AG04450 (cell line): ENCODE results near the gene ASCL1. TPM values are rescaled to one million over a fixed set of nuclear protein-coding genes. Genes with fewer than 3 reads are reported as not detected.

Experiments
- CTCF ChIA-PET: fragments of 300-600, 350-600 bp; formaldehyde crosslinking; extraction: SDS; loops from one replicate; lab custom pipeline; 2022; ENCODE audit warnings: antibody characterized with exemption, inconsistent platforms; lab: Charles Lee
- POLR2A ChIA-PET: fragments of 350-600 bp; formaldehyde crosslinking; extraction: SDS; loops from one replicate; lab custom pipeline; 2021; ENCODE audit warnings: antibody characterized with exemption, inconsistent platforms; lab: Yijun Ruan, JAX
- DNase-seq: peaks from one replicate; pipeline ENCODE4 v3.0.0-alpha.2; 2011; ENCODE audit warnings: low read depth, low spot score
- H3K27ac ChIP-seq: one replicate; pipeline ENCODE4 v1.5.1; 2012; ENCODE audit warnings: low read depth, low read length, control low read depth
- H3K27me3 ChIP-seq: one replicate; pipeline ENCODE4 v1.6.0; 2012; ENCODE audit warnings: low read length; ENCODE audit not compliant: control insufficient read depth, insufficient read depth
- H3K4me3 ChIP-seq: 2 replicates; pipeline ENCODE4 v1.5.1; 2011; ENCODE audit warnings: mild to moderate bottlenecking, low read depth, low read length, control low read depth
- H3K9me3 ChIP-seq: 2 replicates; pipeline ENCODE4 v1.5.1; 2012; ENCODE audit warnings: low read length; ENCODE audit not compliant: control insufficient read depth, insufficient read depth
- polyA plus RNA-seq: library from polyadenylated mRNA; depleted of rRNA; stranded (reverse); fragments of >200 nt; gene quantifications from 2 replicates; pipeline ENCODE4 v1.2.3, GENCODE V29; 2011
- TF ChIP-seq, protein P1 (sequence below): IDR thresholded peaks from 2 replicates; pipeline ENCODE4 v1.5.1; 2011; ENCODE audit warnings: low read depth, low read length, control low read depth, inconsistent platforms

The ASCL1 gene
- polyA plus RNA-seq, 1 experiment, result not detected

DNA sequence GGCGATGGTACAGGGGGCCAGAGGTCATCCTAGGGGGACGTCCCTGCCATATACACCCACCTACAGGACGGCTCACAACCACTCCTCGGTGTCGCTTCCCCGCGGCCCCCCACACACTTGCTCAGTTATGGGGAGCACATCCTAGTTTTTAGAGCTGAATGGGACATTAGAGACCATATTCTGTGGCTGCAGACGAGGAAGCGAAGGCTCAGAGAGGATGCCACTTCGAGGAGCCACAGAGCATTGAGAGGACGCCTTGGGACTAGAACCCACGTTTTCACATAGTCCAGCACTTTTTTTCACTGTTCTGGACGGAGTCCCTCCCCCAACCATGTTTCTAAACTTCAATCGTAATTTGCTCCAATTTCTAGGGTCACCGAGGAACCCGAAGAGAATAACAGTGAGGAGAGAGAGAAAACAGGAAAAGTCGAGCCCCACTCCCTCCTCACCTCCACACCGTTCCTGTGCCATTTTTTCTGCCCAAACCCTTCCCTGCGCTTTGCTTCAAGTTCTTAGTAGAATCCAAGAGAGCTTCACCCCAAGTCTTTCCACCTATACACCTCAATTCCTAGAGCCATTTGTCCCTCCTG is 641 bp upstream of the ASCL1 start:
- TF ChIP-seq, protein P1, sequence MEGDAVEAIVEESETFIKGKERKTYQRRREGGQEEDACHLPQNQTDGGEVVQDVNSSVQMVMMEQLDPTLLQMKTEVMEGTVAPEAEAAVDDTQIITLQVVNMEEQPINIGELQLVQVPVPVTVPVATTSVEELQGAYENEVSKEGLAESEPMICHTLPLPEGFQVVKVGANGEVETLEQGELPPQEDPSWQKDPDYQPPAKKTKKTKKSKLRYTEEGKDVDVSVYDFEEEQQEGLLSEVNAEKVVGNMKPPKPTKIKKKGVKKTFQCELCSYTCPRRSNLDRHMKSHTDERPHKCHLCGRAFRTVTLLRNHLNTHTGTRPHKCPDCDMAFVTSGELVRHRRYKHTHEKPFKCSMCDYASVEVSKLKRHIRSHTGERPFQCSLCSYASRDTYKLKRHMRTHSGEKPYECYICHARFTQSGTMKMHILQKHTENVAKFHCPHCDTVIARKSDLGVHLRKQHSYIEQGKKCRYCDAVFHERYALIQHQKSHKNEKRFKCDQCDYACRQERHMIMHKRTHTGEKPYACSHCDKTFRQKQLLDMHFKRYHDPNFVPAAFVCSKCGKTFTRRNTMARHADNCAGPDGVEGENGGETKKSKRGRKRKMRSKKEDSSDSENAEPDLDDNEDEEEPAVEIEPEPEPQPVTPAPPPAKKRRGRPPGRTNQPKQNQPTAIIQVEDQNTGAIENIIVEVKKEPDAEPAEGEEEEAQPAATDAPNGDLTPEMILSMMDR, result no peak
- H3K4me3 ChIP-seq, result no peak overlapping the region
- ChIA-PET CTCF (interaction anchor here (0.6 kb wide), 1 partner anchor 8 kb away, joined by 3 read pairs; no protein-coding TSS in a partner anchor), POLR2A (no interaction called here)
- peaks cover 39% of the 10 kb centered on the region for H3K27me3 ChIP-seq
- no peak overlapping the region for H3K27ac ChIP-seq
- DNase-seq, result no peak
- no peaks in the 10 kb centered on the region for H3K9me3 ChIP-seq

DNA sequence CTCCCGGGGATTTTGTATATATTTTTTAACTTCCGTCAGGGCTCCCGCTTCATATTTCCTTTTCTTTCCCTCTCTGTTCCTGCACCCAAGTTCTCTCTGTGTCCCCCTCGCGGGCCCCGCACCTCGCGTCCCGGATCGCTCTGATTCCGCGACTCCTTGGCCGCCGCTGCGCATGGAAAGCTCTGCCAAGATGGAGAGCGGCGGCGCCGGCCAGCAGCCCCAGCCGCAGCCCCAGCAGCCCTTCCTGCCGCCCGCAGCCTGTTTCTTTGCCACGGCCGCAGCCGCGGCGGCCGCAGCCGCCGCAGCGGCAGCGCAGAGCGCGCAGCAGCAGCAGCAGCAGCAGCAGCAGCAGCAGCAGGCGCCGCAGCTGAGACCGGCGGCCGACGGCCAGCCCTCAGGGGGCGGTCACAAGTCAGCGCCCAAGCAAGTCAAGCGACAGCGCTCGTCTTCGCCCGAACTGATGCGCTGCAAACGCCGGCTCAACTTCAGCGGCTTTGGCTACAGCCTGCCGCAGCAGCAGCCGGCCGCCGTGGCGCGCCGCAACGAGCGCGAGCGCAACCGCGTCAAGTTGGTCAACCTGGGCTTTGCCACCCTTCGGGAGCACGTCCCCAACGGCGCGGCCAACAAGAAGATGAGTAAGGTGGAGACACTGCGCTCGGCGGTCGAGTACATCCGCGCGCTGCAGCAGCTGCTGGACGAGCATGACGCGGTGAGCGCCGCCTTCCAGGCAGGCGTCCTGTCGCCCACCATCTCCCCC is 777 bp downstream of the ASCL1 start:
- Histone ChIP-seq H3K4me3 (peak overlapping the region; percentile 41), H3K9me3 (no peaks in the 10 kb centered on the region; the same call in 1 of the 2 replicates), H3K27me3 (peaks cover 48% of the 10 kb centered on the region), H3K27ac (no peak overlapping the region)
- DNase-seq, result no peak
- CTCF ChIA-PET, result no interaction called here
- POLR2A ChIA-PET, result no interaction called here
- TF ChIP-seq, protein P1, result no peak

DNA sequence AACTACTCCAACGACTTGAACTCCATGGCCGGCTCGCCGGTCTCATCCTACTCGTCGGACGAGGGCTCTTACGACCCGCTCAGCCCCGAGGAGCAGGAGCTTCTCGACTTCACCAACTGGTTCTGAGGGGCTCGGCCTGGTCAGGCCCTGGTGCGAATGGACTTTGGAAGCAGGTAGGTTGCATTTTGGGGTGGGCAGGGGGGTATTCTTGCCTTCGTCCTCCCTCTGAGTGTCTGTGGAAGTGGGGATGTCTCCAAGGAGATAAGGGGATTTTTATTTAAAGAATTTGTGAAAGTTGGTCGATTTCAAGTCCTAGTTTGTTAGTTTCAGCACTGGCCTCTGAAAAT is 1.3 kb downstream of the ASCL1 start:
- ChIA-PET CTCF (no interaction called here), POLR2A (no interaction called here)
- Histone ChIP-seq H3K9me3 (no peaks in the 10 kb centered on the region; the same call in 1 of the 2 replicates), H3K27me3 (peaks cover 50% of the 10 kb centered on the region), H3K4me3 (no peak overlapping the region), H3K27ac (no peak overlapping the region)
- no peak for DNase-seq
- TF ChIP-seq, protein P1, result no peak

DNA sequence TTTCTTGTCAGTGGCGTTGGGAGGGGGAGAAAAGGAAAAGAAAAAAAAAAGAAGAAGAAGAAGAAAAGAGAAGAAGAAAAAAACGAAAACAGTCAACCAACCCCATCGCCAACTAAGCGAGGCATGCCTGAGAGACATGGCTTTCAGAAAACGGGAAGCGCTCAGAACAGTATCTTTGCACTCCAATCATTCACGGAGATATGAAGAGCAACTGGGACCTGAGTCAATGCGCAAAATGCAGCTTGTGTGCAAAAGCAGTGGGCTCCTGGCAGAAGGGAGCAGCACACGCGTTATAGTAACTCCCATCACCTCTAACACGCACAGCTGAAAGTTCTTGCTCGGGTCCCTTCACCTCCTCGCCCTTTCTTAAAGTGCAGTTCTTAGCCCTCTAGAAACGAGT is 1.9 kb downstream of the ASCL1 start:
- ChIA-PET POLR2A (no interaction called here), CTCF (no interaction called here)

More for the DNA sequence above, 1.9 kb downstream of the ASCL1 start:
- Histone ChIP-seq H3K27ac (no peak overlapping the region), H3K4me3 (no peak overlapping the region), H3K27me3 (peaks cover 51% of the 10 kb centered on the region), H3K9me3 (no peaks in the 10 kb centered on the region; the same call in 1 of the 2 replicates)
- TF ChIP-seq, protein P1, result no peak
- DNase-seq, result no peak
